Stimulated activated CD8-positive, alpha-beta memory T cell treated with anti-CD3 and anti-CD28 coated beads, Interleukin-7, amount 100 ng/mL, for 4 hours (primary cell): Measurements from ENCODE around the gene ZPLD1.

Experiments used
- DNase-seq, 2 donors: peaks; one replicate each; pipeline ENCODE4 v3.0.0-alpha.2; 2020; ENCODE audit warnings: low read depth in 2 of 2

Gene ZPLD1

GRCh38 chr3:102466001-102466400 lies 31.2 kb downstream of the ZPLD1 start:
- DNase-seq = no peak

- no peak for DNase-seq
Observed at GRCh38 chr3:102470066-102470465, 35.3 kb downstream of the ZPLD1 start.

- DNase-seq = no peak
Observed at GRCh38 chr3:102471001-102471400, 36.2 kb downstream of the ZPLD1 start.

GRCh38 chr3:102471491-102471890 lies 36.7 kb downstream of the ZPLD1 start:
- no peak for DNase-seq

- no peak for DNase-seq
Observed at GRCh38 chr3:102473648-102474047, 38.8 kb downstream of the ZPLD1 start.

GRCh38 chr3:102474207-102474606 lies 39.4 kb downstream of the ZPLD1 start:
- DNase-seq = no peak

GRCh38 chr3:102476198-102476597 lies 41.4 kb downstream of the ZPLD1 start:
- no peak for DNase-seq

- DNase-seq = no peak
Observed at GRCh38 chr3:102478160-102478559, 43.3 kb downstream of the ZPLD1 start.

GRCh38 chr3:102480139-102480538 lies 45.3 kb downstream of the ZPLD1 start:
- DNase-seq = no peak

GRCh38 chr3:102481050-102481449 lies 46.2 kb downstream of the ZPLD1 start:
- no peak for DNase-seq

- DNase-seq = no peak
Observed at GRCh38 chr3:102483556-102483955, 48.7 kb downstream of the ZPLD1 start.

GRCh38 chr3:102484363-102484762 lies 49.5 kb downstream of the ZPLD1 start:
- no peak for DNase-seq

- DNase-seq = no peak
Observed at GRCh38 chr3:102485701-102486100, 50.9 kb downstream of the ZPLD1 start.

GRCh38 chr3:102488331-102488730 lies 53.5 kb downstream of the ZPLD1 start:
- no peak for DNase-seq

- DNase-seq = no peak
Observed at GRCh38 chr3:102492300-102492699, 57.5 kb downstream of the ZPLD1 start.

- no peak for DNase-seq
Observed at GRCh38 chr3:102497571-102497970, 62.8 kb downstream of the ZPLD1 start.

GRCh38 chr3:102505542-102505941 lies 70.7 kb downstream of the ZPLD1 start:
- no peak for DNase-seq

- no peak for DNase-seq
Observed at GRCh38 chr3:102510663-102511062, 75.8 kb downstream of the ZPLD1 start.

- DNase-seq = no peak
Observed at GRCh38 chr3:102511168-102511567, 76.4 kb downstream of the ZPLD1 start.

- no peak for DNase-seq
Observed at GRCh38 chr3:102511639-102512038, 76.8 kb downstream of the ZPLD1 start.

- DNase-seq = no peak
Observed at GRCh38 chr3:102512734-102513504, 78.1 kb downstream of the ZPLD1 start.

GRCh38 chr3:102514241-102514640 lies 79.4 kb downstream of the ZPLD1 start:
- no peak for DNase-seq

GRCh38 chr3:102521246-102521645 lies 86.4 kb downstream of the ZPLD1 start:
- no peak for DNase-seq

- no peak for DNase-seq
Observed at GRCh38 chr3:102525624-102526023, 90.8 kb downstream of the ZPLD1 start.
